GM12878 (cell line): ENCODE data around the gene PDE9A. TPM values are rescaled to one million over a fixed set of nuclear protein-coding genes. Genes with fewer than 3 reads are reported as not detected.

Source experiments
- ATAC-seq: fragments of 200-7000 bp; cut with Tn5 transposase; 3 replicates; pipeline ENCODE4 v1.9.1; 2020; ENCODE audit warnings: mild to moderate bottlenecking, moderate library complexity
- BruUV-seq: library from RNA; stranded (reverse); fragments of 400-500 nt; replicated peaks from 2 replicates; lab custom pipeline; 2021; lab: Mats Ljungman, UMichigan
- CTCF ChIA-PET: fragments of 300-600 bp; sonication (Branson Sonifier 250); formaldehyde crosslinking; extraction: SDS; loops from one replicate; lab custom pipeline; 2021; ENCODE audit warnings: inconsistent platforms; lab: Yijun Ruan, JAX
- POLR2A ChIA-PET: fragments of 350-600 bp; formaldehyde crosslinking; extraction: SDS; loops from one replicate; lab custom pipeline; 2021; ENCODE audit warnings: inconsistent platforms; lab: Charles Lee
- RAD21 ChIA-PET: fragments of 300-600 bp; sonication (Branson Sonifier 250); formaldehyde crosslinking; loops from one replicate; lab custom pipeline; 2023; ENCODE audit warnings: antibody characterized with exemption; ENCODE audit not compliant: unreplicated experiment; lab: Charles Lee
- SMC1A ChIA-PET: fragments of 300-600 bp; sonication (Branson Sonifier 250); formaldehyde crosslinking; loops from one replicate; lab custom pipeline; 2023; ENCODE audit not compliant: unreplicated experiment, uncharacterized antibody; lab: Charles Lee
- DNase-seq: peaks from one replicate; pipeline ENCODE4 v3.0.0-alpha.2; 2011; ENCODE audit warnings: low read depth, low spot score
- FAIRE-seq: peaks from 3 replicates; lab custom pipeline; 2011; peaks lifted over from hg19 to GRCh38; lab: Jason Lieb, UNC
- H2AFZ ChIP-seq: 2 replicates; pipeline ENCODE4 v1.6.0; 2011; ENCODE audit warnings: low read depth, low read length, control low read depth; ENCODE audit not compliant: control insufficient read depth
- H3K27ac ChIP-seq: 2 replicates; pipeline ENCODE4 v1.5.1; 2011; ENCODE audit warnings: control low read depth; ENCODE audit not compliant: control insufficient read depth, insufficient read depth
- H3K27me3 ChIP-seq, 2 experiments: replicated peaks in 1 of 2; 2 replicates each; pipeline versions ENCODE4 v1.6.0 to v1.6.1; 2011; ENCODE audit warnings: low read length in 1 of 2; ENCODE audit not compliant: control insufficient read depth in 2 of 2, insufficient read depth in 2 of 2
- H3K36me3 ChIP-seq, 2 experiments: 2 replicates each; pipeline ENCODE4 v1.5.1; 2011; ENCODE audit warnings: low read length in 1 of 2; ENCODE audit not compliant: control insufficient read depth in 2 of 2, insufficient read depth in 2 of 2
- H3K4me1 ChIP-seq: 2 replicates; pipeline ENCODE4 v1.6.1; 2011; ENCODE audit warnings: mild to moderate bottlenecking, low read length, moderate library complexity, mixed read lengths; ENCODE audit not compliant: control insufficient read depth, insufficient read depth
- H3K4me2 ChIP-seq: 2 replicates; pipeline ENCODE4 v1.6.0; 2011; ENCODE audit warnings: control low read depth; ENCODE audit not compliant: control insufficient read depth, insufficient read depth
- H3K4me3 ChIP-seq: fragments of 200-600 bp; sonication (generic); 2 replicates; pipeline ENCODE4 v1.5.1; 2016
- H3K79me2 ChIP-seq: 2 replicates; pipeline ENCODE4 v1.6.0; 2011; ENCODE audit warnings: low read length; ENCODE audit not compliant: control insufficient read depth, insufficient read depth
- H3K9ac ChIP-seq: 2 replicates; pipeline ENCODE4 v1.8.0; 2011; ENCODE audit warnings: low read length, control low read depth, mixed read lengths; ENCODE audit not compliant: control insufficient read depth, insufficient read depth
- H3K9me3 ChIP-seq: replicated peaks from 3 replicates; pipeline ENCODE4 v1.5.1; 2011; ENCODE audit warnings: mild to moderate bottlenecking, low read length; ENCODE audit not compliant: control insufficient read depth, insufficient read depth
- H4K20me1 ChIP-seq: 2 replicates; pipeline ENCODE4 v1.6.0; 2011; ENCODE audit not compliant: control insufficient read depth, insufficient read depth
- ASH2L ChIP-seq: fragments of 300-600, 200-600 bp; sonication (generic); IDR thresholded peaks from 2 replicates; pipeline ENCODE4 v1.6.1; 2017; ENCODE audit warnings: low read depth, mild to moderate bottlenecking, borderline replicate concordance
- BMI1 ChIP-seq: fragments of 450-650 bp; IDR thresholded peaks from 2 replicates; pipeline ENCODE4 v1.6.1; 2016; ENCODE audit warnings: mild to moderate bottlenecking, moderate library complexity, borderline replicate concordance
- CEBPZ ChIP-seq: fragments of 150-350 bp; IDR thresholded peaks from 2 replicates; pipeline ENCODE4 v1.6.1; 2016; ENCODE audit warnings: low read depth, low read length
- ETV6 ChIP-seq, 2 experiments: fragments of 450-650 bp in 1 of 2; IDR thresholded peaks in 1 of 2; conservative IDR thresholded peaks in 1 of 2; 2 replicates each; pipeline ENCODE4 v1.6.1; 2014; ENCODE audit warnings: antibody characterized with exemption in 1 of 2, borderline replicate concordance in 1 of 2, low read depth in 1 of 2, mild to moderate bottlenecking in 1 of 2, moderate library complexity in 1 of 2
- GABPA ChIP-seq: IDR thresholded peaks from 2 replicates; pipeline ENCODE4 v1.6.1; 2014; ENCODE audit warnings: antibody characterized with exemption, low read depth, mild to moderate bottlenecking, inconsistent platforms
- IRF3 ChIP-seq: fragments of 450-650 bp; IDR thresholded peaks from 2 replicates; pipeline ENCODE4 v1.6.1; 2014; ENCODE audit warnings: mild to moderate bottlenecking
- IRF4 ChIP-seq: IDR thresholded peaks from 2 replicates; pipeline ENCODE4 v1.6.1; 2011; ENCODE audit warnings: low read depth, low read length
- MLLT1 ChIP-seq: fragments of 450-650 bp; IDR thresholded peaks from 2 replicates; pipeline ENCODE4 v1.6.1; 2016; ENCODE audit warnings: mild to moderate bottlenecking
- NFYB ChIP-seq: IDR thresholded peaks from 2 replicates; pipeline ENCODE4 v1.6.1; 2011; ENCODE audit warnings: low read depth, mild to moderate bottlenecking, low read length, improper control_type of control experiment, moderate library complexity; ENCODE audit not compliant: insufficient read depth
- PKNOX1 ChIP-seq: fragments of 450-650 bp; IDR thresholded peaks from 2 replicates; pipeline ENCODE4 v1.6.1; 2016; ENCODE audit warnings: mild to moderate bottlenecking
- USF2 ChIP-seq: IDR thresholded peaks from 2 replicates; pipeline ENCODE4 v1.6.1; 2011; ENCODE audit warnings: low read depth, low read length, improper control_type of control experiment, borderline replicate concordance
- YBX1 ChIP-seq: fragments of 450-650 bp; IDR thresholded peaks from 2 replicates; pipeline ENCODE4 v1.6.1; 2016; ENCODE audit warnings: antibody characterized with exemption
- YY1 ChIP-seq: IDR thresholded peaks from 2 replicates; pipeline ENCODE4 v1.6.1; 2011; ENCODE audit warnings: low read depth, mild to moderate bottlenecking, low read length
- WGBS: methylation state at CpG from one replicate; pipeline ENCODE4 v1.1.6; 2016; ENCODE audit warnings: low lambda C conversion rate; ENCODE audit not compliant: insufficient replicate concordance, insufficient coverage; ENCODE audit errors: missing lambda C conversion rate; 5-methylcytosine and 5-hydroxymethylcytosine counted together
- in situ Hi-C: fragments of 300-500 bp; cut with MboI; formaldehyde crosslinking; loops from 9 replicates; pipeline ENCODE4 v1.14.3; 2018; ENCODE audit warnings: mixed read lengths
- intact Hi-C: fragments of 100-400 bp; cut with micrococcal nuclease; formaldehyde crosslinking; loops from one replicate; pipeline ENCODE4 v1.14.2; 2022; ENCODE audit not compliant: unreplicated experiment
- polyA plus RNA-seq, 11 experiments: library from polyadenylated mRNA; depleted of rRNA in 4 of 11; unstranded in 6 of 11; stranded (reverse) in 5 of 11; fragments of >200 nt; fragmentation: Nextera tagmentation in 4 of 11; fragmentation: Illumina TruSeq in 1 of 11; extraction: Ambion mirVana in 4 of 11; extraction: Trizol in 1 of 11; gene quantifications; 1 replicate in 1 of 11; 2 replicates in 10 of 11; pipeline versions ENCODE4 v1.2.1 to v1.2.3, GENCODE V29; 2011 to 2016; ENCODE audit warnings: inconsistent platforms in 2 of 11, missing spikeins in 2 of 11, low read depth in 1 of 11
- total RNA-seq, 4 experiments: library from RNA; depleted of rRNA in 3 of 4; stranded (reverse); fragments of >200 nt in 3 of 4; fragmentation: Illumina TruSeq in 1 of 4; extraction: Trizol in 1 of 4; gene quantifications; 2 replicates each; pipeline versions ENCODE4 v1.2.1 to v1.2.3, GENCODE V29; 2013 to 2021

The PDE9A gene
- total and polyA plus RNA-seq, 10 of the 15 experiments (the other 5 are each of a cell fraction or from before 2014, with no cell fraction given) = 0.08 to 0.45 (median 0.20) TPM; not detected in 1

- ChIA-PET POLR2A (no interaction called here), SMC1A (no interaction called here), CTCF (no interaction called here), RAD21 (no interaction called here)
- intact Hi-C loops = no loop called here
- no peaks in the 10 kb centered on the region for H3K36me3 ChIP-seq
- ATAC-seq (no peak), DNase-seq (no peak), FAIRE-seq (no peak)
- H3K4me1 ChIP-seq = no peaks in the 10 kb centered on the region
- no TSS peak for BruUV-seq
- WGBS = 15% methylated on average over 9 of the region's 9 CpGs
- no peak overlapping the region for H2AFZ ChIP-seq
- no peak overlapping the region for H3K4me2 ChIP-seq
- H3K4me3 ChIP-seq = no peak overlapping the region
- H3K27me3 ChIP-seq = peaks cover 0 to 1% of the 10 kb centered on the region in 2 experiments; a peak in 3 of 4 replicates
- in situ Hi-C loops = no loop called here
- no peaks in the 10 kb centered on the region for H4K20me1 ChIP-seq
- no peaks in the 10 kb centered on the region for H3K79me2 ChIP-seq
- no peak overlapping the region for H3K27ac ChIP-seq
- H3K9ac ChIP-seq = no peak overlapping the region
- no peaks in the 10 kb centered on the region for H3K9me3 ChIP-seq
- TF ChIP-seq ETV6 (conservative IDR thresholded peaks at IDR 0.05 in 1 of 2, IDR thresholded peaks at IDR 0.05 in 1 of 2; ENCODE audit: borderline replicate concordance in 1 of 2, low read depth in 1 of 2) (no peak), PKNOX1 (no peak), CEBPZ (no peak), IRF4 (no peak), BMI1 (no peak), NFYB (no peak), USF2 (no peak), YBX1 (no peak), MLLT1 (no peak), IRF3 (no peak), ASH2L (no peak), GABPA (no peak), YY1 (no peak)
Observed at GRCh38 chr21:42702720-42703119, 49.3 kb downstream of the PDE9A start.
